GM10266 (cell line): ENCODE measurements around the gene TSC22D1.

Experiments
- DNase-seq: peaks from one replicate; pipeline ENCODE4 v3.0.0; 2012; ENCODE audit errors: extremely low spot score
- TF ChIP-seq, protein P1 (sequence below): IDR thresholded peaks from 2 replicates; pipeline ENCODE4 v1.5.1; 2012; ENCODE audit warnings: mild to moderate bottlenecking, low read depth; ENCODE audit not compliant: control insufficient read depth, insufficient read depth; ENCODE audit errors: missing control alignments

The TSC22D1 gene

GRCh38 chr13:44421853-44422525, 154.1 kb downstream of the TSC22D1 start:
- DNase-seq, result no peak

DNA sequence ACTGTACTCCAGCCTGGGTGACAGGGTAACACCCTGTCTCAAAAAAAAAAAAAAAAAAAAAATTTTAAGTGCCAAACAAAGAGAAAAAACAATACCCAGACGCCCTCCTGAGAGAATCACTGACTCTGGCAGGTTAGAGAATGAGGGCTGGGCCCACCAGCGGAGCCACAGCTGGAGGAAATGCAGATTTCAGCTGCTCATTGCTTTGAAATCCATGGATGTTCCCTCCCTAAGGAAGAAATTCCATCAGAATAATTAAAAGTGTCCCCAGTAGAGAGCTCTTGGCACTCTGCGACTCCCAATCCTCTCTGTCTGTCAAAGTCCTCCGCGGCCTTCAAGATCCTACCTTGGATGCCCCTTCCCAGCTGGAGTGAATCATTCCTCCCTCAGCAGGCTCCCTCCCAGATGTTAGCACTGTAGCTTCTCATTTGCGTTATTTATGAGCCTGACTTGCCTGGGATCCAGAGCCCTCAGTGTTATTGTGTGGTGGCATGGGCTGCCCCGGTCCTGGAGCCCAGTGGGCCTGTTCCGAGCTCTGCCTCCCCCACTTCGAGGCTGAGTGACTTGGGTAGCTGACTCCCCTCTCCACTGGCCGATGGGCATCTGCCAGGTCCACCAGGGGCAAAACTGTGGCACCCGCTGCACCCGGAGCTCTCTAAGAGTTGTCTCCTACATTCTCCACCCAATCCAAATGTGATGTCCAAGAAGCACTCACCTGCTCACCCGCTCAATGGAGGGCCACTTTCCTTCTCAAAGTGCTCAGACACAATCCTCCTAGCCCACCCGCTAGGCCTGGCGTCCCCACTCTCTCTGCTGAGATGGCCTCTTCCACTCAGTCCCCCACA, 155.5 kb downstream of the TSC22D1 start:
- TF ChIP-seq, protein P1, sequence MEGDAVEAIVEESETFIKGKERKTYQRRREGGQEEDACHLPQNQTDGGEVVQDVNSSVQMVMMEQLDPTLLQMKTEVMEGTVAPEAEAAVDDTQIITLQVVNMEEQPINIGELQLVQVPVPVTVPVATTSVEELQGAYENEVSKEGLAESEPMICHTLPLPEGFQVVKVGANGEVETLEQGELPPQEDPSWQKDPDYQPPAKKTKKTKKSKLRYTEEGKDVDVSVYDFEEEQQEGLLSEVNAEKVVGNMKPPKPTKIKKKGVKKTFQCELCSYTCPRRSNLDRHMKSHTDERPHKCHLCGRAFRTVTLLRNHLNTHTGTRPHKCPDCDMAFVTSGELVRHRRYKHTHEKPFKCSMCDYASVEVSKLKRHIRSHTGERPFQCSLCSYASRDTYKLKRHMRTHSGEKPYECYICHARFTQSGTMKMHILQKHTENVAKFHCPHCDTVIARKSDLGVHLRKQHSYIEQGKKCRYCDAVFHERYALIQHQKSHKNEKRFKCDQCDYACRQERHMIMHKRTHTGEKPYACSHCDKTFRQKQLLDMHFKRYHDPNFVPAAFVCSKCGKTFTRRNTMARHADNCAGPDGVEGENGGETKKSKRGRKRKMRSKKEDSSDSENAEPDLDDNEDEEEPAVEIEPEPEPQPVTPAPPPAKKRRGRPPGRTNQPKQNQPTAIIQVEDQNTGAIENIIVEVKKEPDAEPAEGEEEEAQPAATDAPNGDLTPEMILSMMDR, result no peak
- no peak for DNase-seq

More at GRCh38 chr13:44421853-44422525, 154.1 kb downstream of the TSC22D1 start:
- TF ChIP-seq, protein P1, result no peak

DNA sequence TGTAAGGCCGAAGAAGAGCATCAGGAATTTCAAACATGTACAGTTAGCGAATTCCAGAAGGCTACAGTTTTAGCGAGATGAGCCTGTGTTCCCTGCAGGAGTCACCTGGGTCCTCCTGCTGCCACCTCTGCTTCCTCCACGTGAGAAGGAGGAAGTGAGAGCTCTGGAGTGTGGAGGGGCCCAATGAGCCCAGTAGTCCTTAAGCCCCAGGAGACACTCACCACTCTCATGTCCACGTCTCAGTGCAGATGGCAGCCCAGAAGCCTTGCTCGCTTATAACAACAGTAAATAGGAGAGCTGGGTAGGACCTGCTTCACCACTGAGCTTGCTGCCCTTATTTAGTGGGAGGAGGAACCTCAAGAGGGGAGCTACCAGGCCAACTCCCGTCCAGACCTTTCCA, 158.3 kb downstream of the TSC22D1 start:
- DNase-seq, result no peak
- TF ChIP-seq, protein P1, result no peak

GRCh38 chr13:44417446-44417845, 158.7 kb downstream of the TSC22D1 start:
- TF ChIP-seq, protein P1, result no peak
- DNase-seq, result no peak

DNA sequence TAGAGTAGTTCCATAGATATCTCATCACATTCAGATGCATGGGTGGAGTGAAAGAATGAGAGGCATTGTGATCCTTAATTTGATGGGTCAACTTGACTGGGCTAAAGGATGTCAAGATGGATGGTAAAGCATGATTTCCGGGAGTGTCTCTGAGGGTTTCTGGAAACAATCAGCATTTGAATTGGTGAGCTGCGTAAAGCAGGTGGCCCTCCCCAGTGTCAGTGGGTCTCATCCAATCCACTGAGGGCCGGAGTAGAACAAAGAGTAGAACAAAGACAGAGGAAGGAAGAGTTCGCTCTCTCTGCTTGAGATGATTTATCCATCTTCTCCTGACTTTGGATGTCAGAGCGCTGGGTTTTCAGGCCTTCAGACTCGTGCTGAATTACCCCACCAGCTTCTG, 159.4 kb downstream of the TSC22D1 start:
- DNase-seq, result no peak

DNA sequence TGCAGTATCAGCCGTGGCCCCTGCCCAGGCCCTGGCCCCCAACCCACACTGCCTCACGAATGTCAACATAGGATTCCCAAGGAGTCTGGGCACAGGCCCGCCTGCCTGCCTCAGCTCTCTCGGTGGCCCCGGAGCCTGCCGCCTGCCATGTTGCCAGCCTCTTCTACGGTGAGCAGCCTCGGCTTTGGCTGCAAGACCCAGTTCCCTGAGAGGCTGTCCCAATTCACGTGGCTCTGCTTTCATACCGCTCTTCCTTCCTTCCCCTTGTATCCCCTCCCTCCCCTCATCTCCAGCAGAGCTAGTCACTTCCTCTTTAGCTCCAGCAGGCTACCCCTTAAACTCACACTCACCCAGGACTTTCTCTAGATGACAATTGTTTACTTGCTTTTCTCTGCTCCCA, 159.8 kb downstream of the TSC22D1 start:
- DNase-seq, result no peak
- TF ChIP-seq, protein P1, result no peak

More for the DNA sequence above, 159.4 kb downstream of the TSC22D1 start:
- TF ChIP-seq, protein P1, result no peak

- TF ChIP-seq, protein P1, result no peak
- DNase-seq, result no peak
Measured at GRCh38 chr13:44415815-44416214, 160.3 kb downstream of the TSC22D1 start.
